ENCODE measurements around the gene ARAP2.
A peak's percentile ranks its signal among the peaks of the same experiment; 100 is the strongest.

The ARAP2 gene

DNA sequence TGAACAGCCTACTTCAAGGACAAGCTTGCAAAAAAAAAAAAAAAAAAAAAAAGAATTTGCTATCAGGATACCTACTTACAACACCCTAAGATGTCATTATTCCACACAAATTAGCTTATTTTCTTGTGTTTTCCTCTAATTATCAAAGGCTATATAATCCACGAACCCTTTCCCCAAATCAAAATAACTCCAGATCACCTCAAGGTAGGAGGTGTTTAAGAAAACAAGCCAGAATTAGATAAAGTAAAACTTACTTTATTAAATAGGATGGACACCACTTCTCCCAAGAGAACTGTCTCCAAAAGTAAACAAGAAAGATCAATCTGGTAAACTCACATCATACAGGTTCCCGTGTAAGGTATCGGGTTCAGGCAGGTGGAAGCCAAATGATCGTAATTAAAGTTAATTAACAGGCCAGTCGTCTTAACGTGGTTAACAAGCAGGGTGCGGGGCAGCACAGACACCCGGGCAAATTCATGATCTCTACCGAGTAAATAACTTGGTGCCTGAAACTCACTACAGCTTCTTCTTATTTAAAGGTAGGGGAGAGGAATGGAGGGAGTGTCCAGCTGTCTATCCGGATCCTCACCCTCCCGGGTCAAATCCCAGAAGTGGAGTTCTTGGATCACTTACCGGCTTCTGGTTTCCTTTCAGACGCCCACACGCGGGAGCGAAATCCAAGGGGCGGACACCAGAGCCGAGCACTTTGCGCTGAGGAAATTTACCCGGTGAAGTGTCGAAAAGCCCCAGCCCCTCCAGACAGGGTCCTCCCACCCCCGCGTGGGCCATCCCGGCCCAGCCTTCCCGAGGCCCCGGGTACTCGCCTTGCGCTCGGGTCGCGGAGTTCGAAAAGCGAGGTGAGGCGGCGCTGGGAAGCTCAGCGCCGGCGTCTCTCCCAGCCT, 708 bp downstream of the ARAP2 start:
- TF ChIP-seq, protein P1, sequence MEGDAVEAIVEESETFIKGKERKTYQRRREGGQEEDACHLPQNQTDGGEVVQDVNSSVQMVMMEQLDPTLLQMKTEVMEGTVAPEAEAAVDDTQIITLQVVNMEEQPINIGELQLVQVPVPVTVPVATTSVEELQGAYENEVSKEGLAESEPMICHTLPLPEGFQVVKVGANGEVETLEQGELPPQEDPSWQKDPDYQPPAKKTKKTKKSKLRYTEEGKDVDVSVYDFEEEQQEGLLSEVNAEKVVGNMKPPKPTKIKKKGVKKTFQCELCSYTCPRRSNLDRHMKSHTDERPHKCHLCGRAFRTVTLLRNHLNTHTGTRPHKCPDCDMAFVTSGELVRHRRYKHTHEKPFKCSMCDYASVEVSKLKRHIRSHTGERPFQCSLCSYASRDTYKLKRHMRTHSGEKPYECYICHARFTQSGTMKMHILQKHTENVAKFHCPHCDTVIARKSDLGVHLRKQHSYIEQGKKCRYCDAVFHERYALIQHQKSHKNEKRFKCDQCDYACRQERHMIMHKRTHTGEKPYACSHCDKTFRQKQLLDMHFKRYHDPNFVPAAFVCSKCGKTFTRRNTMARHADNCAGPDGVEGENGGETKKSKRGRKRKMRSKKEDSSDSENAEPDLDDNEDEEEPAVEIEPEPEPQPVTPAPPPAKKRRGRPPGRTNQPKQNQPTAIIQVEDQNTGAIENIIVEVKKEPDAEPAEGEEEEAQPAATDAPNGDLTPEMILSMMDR (conservative IDR thresholded peaks at IDR 0.05; ENCODE audit: low read length) = no peak
- no peak for DNase-seq (ENCODE audit: low read depth)
- H3K4me3 ChIP-seq (ENCODE audit: low read length) = 0 out of 2 replicates have a peak overlapping the region, but pooled peaks have one; percentile 3

DNA sequence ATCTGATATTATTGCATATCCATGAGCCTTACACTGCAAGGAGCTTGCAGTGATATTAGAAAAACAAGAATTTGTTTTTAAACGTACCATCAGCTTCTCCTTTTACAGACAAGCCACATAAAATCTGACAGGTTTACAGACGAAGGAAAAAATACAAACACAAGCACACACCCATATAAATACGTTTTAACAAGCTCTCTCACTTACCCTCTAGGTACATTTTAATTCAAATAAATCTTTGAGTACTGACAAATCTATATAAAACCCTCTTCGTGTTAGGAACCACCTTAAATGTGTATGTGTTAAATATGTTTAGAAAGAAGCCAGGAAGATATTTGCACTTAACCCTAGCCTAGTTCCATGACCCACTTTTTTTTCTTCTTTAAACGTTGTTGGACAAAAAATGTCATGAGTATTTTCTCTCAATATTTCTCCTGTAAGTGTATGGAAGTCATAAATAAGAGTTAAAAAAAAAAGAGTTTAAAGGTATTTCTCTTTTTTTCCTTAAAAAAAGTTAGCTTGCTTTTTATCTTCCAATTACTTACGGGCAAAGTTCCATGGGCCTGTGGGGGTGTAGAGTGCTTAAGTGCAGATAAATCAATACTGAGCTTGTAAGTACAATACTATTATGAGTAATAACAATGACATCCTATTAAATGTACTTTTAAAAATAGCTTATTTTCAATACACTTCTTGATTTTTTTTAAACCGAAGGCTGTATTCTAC, 1.5 kb downstream of the ARAP2 start:
- no peak for DNase-seq (ENCODE audit: low read depth)
- TF ChIP-seq, protein P1 (conservative IDR thresholded peaks at IDR 0.05; ENCODE audit: low read length) = no peak
- H3K4me3 ChIP-seq (ENCODE audit: low read length) = no peak overlapping the region

DNA sequence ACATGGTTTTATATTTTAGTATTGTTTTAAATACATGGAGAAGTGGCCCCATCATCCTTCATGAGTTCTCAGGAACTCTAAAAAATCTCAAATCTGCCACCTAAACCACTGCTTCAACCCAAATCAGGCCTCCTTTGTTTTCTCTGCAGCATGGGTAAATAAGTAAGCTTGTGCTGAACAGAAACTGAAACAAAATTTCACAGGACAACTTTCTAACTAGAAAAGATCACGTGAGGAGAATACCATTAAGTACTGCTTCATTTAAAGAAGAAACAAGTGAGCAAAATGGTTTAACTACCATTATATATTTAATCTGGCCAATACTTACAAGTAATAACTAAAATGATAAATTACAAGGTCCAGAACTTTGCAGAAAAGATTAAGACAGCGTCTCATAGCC, 2.5 kb downstream of the ARAP2 start:
- TF ChIP-seq, protein P1 (conservative IDR thresholded peaks at IDR 0.05; ENCODE audit: low read length) = no peak
- DNase-seq (ENCODE audit: low read depth) = no peak
- H3K4me3 ChIP-seq (ENCODE audit: low read length) = no peak overlapping the region

DNA sequence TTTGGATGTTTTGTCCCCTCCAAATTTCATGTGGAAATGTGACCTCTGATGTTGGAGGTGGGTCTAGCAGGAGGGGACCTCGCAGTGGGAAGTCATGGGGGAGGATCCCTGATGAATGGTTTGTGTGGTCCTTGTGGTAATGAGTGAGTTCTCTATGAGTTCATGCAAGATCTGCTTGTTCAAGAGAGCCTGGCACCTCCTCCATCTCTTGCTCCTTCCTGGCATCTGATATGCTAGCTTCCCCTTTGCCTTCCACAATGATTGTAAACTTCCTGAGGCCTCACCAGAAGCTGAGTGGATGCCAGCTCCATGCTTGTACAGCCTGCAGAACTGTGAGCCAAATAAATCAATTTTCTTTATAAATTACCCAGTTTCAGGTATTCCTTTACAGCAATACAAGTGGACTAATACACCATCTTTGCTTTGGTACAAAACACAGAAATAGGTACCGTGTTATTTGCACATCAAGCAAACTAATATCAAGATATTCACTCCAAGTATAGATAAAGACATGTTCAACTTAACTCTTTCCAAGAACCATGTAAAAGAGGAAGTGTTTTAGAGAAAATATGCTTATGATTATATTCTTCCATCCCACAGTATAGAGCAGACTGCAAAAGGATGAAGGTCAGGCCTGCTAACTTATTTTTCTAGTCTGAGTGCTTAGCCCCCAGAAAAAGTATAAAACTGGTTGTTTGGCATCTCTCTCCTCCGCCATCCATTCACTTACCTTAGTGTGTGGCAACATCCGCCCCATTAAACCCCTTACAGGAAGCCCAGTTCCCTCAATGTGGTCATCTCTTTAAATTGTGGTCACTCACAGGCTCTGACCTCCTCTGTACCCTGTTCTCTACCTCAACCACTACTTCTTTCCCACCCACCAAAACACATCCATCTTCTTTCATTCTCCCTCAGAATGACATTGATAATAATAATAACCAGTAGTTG, 6.7 kb downstream of the ARAP2 start:
- H3K4me3 ChIP-seq (ENCODE audit: low read length) = no peak overlapping the region
- TF ChIP-seq, protein P1 (conservative IDR thresholded peaks at IDR 0.05; ENCODE audit: low read length) = no peak
- DNase-seq (ENCODE audit: low read depth) = no peak

DNA sequence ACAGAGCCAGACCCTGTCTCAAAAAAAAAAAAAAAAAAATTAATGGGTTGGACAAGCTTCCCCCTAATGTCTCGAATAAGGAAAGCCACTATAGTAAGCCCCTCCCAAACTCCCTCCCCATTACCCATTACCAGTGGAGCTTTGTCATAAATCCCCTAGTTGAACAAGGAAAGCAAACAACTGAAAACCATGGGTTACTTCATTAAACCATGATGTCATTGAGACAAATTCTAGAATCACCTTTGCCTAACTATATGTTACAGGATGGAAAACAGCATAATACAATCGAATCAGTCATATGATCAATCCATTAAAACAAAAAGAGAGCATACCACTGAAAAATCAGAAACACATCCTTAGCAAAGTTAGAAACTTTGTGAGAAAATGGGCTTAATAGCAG, 8.2 kb downstream of the ARAP2 start:
- no peak overlapping the region for H3K4me3 ChIP-seq (ENCODE audit: low read length)
- TF ChIP-seq, protein P1 (conservative IDR thresholded peaks at IDR 0.05; ENCODE audit: low read length) = no peak
- no peak for DNase-seq (ENCODE audit: low read depth)

DNA sequence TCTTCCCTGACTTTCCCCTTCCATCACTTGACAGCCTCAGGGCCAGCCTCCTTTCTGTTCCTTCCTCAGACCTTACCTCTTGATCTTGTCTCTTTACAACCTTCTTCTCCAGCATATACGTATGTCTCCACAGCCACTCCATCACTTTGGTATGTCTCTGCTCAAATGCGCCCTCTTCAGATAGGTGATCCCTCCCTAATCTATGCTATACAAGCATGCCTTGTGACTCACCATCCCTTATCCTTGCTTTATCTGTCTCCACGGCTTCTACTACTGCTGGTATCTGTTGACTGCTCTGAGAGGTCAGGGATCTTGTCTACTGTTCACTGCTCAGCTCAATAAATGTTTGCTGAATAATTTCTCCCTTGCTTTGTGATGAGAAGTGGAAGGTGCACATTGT, 9.0 kb downstream of the ARAP2 start:
- TF ChIP-seq, protein P1 (conservative IDR thresholded peaks at IDR 0.05; ENCODE audit: low read length) = no peak
- DNase-seq (ENCODE audit: low read depth) = no peak
- H3K4me3 ChIP-seq (ENCODE audit: low read length) = no peak overlapping the region

Data from AG10803 (cell line).